Stimulated activated CD4-positive, alpha-beta T cell treated with anti-CD3 and anti-CD28 coated beads, Interleukin-2, amount 100 ng/mL, for 4 hours (primary cell): ENCODE measurements around the gene A4GALT.

Experiments used
- DNase-seq: peaks from one replicate; pipeline ENCODE4 v3.0.0-alpha.2; 2020; ENCODE audit warnings: low read depth

Gene A4GALT

DNA sequence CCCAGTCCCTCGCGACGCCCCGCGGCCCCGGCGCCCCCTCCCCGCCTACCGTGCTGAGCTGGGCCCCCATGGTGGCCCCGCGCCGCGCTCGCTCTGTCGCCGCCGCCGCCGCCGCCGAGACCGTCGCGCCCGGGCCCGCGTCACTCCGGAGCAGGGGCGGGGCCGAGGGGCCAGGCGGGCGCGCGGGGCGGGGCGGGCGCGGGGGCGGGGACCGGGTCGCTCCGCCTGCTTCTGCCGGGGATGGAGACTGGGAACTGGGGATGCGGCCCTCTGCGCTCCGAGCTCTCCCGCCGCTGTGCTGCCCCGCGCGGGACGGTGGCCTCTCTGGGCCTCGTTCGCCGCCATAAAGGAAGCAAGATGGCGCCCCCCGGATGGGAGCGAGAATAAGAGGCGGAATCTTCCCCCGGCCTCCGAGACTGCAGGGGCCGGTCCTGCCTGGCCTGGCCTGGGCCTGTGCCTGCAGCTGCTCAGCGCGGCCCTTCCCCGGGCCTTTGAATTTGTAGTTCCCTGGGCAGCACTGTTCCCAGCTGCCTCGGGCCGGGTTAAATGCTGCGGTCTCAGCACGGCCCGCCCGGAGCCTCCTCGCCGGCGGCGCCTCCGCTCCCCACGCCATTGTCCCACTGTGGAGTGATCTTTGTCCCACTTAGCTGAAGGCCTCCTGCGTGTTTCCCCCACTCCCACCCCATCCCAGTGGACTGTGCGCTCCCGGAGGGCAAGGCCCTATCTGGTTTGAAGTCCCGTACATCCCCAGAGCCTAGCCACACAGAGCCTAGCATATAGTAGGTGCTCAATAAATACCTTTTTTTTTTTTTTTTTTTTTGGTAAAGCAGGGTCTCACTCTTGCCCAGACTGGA is 71.2 kb downstream of the A4GALT start, which contains the start of gene CYB5R3:
CYB5R3 (minus strand) TSS at position 147 of the 854 bp plus-strand sequence; CDS start at position 70, 77 bp downstream.
- DNase-seq = peak; percentile 63

DNA sequence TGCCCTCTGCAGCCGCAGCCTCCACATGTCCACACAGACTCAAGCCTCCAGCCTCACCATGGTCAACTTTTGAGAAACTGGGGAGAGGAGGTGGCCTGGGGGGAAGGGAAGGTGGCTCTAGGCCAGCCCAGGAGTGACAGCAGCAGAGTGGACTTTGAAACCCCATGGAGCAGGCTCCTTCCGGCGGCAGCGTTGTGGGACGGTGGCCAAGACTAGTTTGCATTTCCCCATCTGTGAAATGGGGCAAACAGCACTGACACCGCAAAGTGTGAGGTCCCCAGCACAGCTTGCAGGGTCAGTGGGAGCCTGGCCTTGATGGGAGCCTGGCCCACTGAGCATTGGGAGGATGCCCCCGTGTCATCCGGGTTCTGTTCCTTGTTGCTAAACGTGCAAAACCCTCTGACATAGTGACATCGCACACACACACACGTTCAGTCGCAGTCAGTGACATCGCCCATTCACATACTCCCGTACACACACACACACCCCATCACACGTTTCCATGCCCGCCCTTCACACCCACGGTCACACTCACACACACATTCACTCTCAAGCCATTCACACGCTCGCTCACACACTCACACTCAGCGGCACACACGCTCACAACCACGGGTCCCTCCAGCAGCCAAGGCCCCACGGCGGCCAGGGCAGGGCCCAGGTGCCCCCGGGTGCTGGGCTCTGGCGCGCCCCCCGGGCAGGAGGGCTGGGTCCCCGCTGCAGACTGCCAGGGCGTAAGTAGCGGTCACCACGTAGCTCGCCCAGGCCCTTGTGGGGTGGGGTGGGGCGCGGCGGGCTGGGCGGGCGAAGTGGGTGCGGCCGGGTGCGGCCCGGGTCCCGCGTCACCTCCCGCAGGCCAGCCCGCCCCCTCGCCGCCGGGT is 72.1 kb downstream of the A4GALT start:
- peak; percentile 14 for DNase-seq

- DNase-seq = no peak
Observed at GRCh38 chr22:42648017-42648367, 72.7 kb downstream of the A4GALT start.

GRCh38 chr22:42646569-42647525 is 73.8 kb downstream of the A4GALT start:
- DNase-seq = no peak

- no peak for DNase-seq
Observed at GRCh38 chr22:42645938-42646568, 74.6 kb downstream of the A4GALT start.

DNA sequence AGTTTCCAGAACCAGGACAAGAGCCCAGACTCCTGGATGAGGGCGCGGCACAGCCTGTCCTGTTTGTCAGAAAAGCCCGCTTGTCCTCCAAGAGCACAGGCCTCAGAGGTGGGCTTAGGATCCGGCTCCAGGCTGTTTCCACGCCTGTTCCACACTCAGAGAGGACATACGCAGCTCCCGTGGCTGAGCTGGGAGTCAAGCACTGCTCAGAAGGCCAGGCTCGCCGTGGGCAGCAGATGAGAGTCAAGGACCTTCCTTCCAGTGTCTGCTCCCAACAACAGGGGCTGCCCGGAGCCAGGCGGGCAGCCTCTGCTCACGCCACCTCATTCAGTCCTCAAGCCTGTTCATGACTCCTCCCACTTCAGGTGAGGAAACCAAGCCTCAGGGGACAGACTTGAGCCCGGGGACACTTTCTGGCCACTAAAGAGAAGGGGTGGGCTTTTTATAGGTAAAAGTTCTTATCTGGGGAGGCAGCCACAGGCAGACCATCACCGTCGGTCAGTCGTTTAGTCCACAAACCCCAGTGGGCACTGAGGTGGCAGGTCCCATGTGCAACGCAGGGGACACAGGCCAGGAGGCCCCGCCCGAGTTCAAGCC is 75.2 kb downstream of the A4GALT start:
- DNase-seq = no peak

DNA sequence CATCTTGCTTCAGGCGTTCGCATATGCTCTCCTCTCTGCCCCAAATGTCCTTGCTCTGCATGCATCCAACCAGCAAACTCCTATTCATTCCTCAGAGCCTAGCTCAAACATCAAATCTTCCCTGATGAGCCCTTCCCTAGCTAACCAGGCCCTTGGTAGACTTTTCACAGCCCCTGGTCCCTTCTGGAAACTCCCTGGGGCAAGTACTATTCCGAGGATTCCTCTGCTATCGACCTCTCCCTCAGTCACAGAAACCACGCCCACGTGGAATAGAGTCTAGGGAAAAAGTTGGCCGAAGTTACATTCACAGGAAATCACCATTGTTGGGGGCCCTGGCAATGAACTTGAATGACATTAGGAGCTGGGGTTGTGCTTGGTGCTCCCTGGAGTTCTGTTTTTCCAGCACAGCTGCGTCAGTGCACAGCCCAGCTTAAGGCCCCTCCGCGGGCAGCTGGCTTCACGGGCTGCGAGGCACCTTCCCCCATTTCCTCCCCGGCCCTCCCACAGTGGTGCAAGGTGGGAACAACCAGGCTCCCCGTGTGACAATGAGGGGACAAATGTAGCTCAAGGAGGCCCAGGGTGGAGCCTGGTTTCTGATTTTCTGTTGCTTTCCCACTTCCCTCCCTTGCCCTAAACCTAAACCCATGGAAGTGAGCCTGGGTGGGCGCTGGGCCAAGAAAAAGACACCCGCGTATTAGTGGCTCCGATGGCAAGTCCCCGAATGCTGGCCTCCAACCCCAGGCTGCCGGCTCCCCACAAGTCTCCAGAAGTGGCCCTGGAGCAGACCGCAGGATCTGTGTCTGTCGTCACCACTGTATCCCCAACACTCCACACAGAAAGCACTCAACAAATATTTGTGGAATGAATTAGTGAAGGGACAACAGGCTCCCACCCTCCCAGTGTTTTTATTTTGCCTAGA is 76.0 kb downstream of the A4GALT start:
- DNase-seq = no peak

DNA sequence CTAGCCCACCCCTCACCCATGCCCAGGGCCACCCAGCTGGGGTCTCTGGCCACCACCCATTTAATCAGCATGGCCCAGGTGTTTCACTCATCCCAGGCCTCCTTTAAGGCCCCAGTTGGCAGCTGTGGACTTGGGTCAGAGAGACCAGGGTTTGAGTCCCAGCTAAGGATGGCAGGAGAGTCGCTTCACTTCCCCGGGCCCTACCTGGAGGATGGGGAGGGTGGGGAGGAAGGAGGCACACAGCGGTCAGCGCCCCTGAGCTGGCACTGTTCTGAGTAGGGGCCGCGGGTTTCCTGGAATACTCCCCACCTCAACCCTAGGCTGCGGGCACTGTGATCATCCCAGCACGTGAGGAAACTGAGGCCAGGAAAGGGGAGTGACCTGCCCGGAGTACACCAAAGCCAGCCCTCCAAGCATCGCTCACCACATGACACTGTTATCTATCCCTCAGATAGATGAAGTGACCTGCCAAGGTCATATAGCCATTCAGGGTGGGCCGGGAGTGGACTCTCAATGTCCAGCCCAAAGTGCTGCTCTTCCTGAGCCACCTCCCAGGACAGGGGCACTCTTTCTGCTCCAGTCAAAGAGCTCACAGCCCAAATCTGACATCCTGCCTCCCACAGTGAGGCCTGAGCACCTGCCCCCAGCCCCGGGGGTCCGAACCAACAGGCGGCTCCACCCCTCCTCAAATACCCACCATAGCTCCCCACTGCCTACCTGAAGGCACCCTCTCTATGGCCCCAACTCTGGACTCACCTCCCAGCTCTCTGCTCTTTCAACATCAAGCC is 76.8 kb downstream of the A4GALT start:
- DNase-seq = no peak

DNA sequence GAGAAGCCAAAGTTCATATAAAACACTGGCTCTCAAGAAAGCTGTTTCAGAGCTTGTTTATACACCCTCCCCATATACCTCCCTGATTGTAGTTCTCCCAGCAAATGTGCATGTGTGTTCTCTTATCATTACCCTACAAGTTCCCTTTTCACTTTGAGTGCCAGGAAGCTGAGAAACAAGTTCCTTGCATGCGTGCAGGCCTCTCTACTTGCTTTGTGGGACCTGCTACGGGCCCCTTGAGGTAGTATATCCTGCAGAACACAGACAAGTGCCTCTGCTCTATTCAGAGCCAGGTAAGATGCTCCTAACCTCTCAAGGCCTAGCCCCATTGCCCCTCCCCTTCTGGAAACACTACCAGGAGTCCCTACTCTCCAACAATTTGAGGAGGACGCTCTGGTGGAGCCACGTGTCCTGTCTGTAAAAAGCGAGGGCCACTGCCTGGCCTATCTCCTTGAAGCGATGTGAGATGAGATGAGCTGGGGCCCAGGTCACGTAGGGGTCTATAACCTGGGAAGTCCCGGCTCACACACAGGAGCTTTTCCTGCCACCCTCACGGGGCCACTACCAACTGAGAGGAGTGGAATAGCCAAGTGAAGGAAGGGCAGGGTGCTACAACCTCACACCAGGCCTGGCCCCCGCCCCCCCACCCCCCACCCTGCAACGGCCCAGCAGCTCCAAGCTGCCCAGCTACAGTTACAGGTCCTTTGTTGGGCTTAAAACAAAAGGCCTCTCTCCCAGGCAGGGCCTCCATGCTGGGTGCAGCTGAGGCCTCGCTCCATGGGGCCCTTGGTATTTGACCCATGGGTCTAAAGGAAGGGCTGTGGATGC is 77.7 kb downstream of the A4GALT start:
- no peak for DNase-seq
